K562 (cell line): ENCODE results near the gene ISG20L2. TPM values are rescaled to one million over a fixed set of nuclear protein-coding genes. Genes with fewer than 3 reads are reported as not detected.

Source experiments
- BRF1 ChIP-seq: IDR thresholded peaks from 3 replicates; pipeline ENCODE4 v1.6.1; 2011; ENCODE audit warnings: borderline replicate concordance, mild to moderate bottlenecking; ENCODE audit not compliant: insufficient read length; ENCODE audit errors: extremely low read depth
- CAMTA2 ChIP-seq: fragments of 250-450 bp; sonication (Bioruptor Pico); conservative IDR thresholded peaks from 2 replicates; pipeline ENCODE4 v1.5.1; 2022
- CBFB ChIP-seq: sonication (generic); formaldehyde crosslinking; IDR thresholded peaks from 2 replicates; pipeline ENCODE4 v1.4.0; 2020; ENCODE audit warnings: mild to moderate bottlenecking, missing genetic modification reagents
- CREBBP ChIP-seq: IDR thresholded peaks from one replicate; pipeline ENCODE4 v1.6.1; 2012; ENCODE audit warnings: low read depth, mild to moderate bottlenecking, control low read depth, inconsistent platforms, low read length
- ETS1 ChIP-seq: conservative IDR thresholded peaks from 2 replicates; pipeline ENCODE4 v1.6.1; 2011; ENCODE audit warnings: low read depth, mild to moderate bottlenecking, low read length; ENCODE audit not compliant: control insufficient read depth
- GTF2A2 ChIP-seq: IDR thresholded peaks from 2 replicates; pipeline ENCODE4 v1.6.1; 2016; ENCODE audit warnings: mild to moderate bottlenecking, missing genetic modification characterization, missing compliant biosample characterization
- GTF2F1 ChIP-seq: IDR thresholded peaks from 2 replicates; pipeline ENCODE4 v1.6.1; 2011; ENCODE audit warnings: low read depth, low read length, improper control_type of control experiment
- HCFC1 ChIP-seq: IDR thresholded peaks from 2 replicates; pipeline ENCODE4 v1.6.1; 2012; ENCODE audit warnings: low read depth, low read length, improper control_type of control experiment
- KDM1A ChIP-seq, 2 experiments: fragments of 450-650 bp; IDR thresholded peaks; 2 replicates each; pipeline ENCODE4 v1.6.1; 2016; ENCODE audit warnings: mild to moderate bottlenecking in 2 of 2
- LCOR ChIP-seq: sonication (generic); formaldehyde crosslinking; IDR thresholded peaks from 2 replicates; pipeline ENCODE4 v1.8.0; 2022; ENCODE audit warnings: mild to moderate bottlenecking, missing genetic modification reagents
- NFIC ChIP-seq: fragments of 450-650 bp; IDR thresholded peaks from 2 replicates; pipeline ENCODE4 v1.6.1; 2017; ENCODE audit warnings: mild to moderate bottlenecking, inconsistent platforms
- NONO ChIP-seq, 2 experiments: fragments of 200-400 bp in 1 of 2; fragments of 450-650 bp in 1 of 2; formaldehyde crosslinking in 1 of 2; IDR thresholded peaks; 2 replicates each; pipeline ENCODE4 v1.6.1; 2017; ENCODE audit warnings: low read depth in 2 of 2, mild to moderate bottlenecking in 2 of 2, moderate library complexity in 2 of 2, low read length in 1 of 2
- RBM15 ChIP-seq: fragments of 200-400 bp; formaldehyde crosslinking; IDR thresholded peaks from 2 replicates; pipeline ENCODE4 v1.6.1; 2018; ENCODE audit warnings: mild to moderate bottlenecking, low read length, moderate library complexity; ENCODE audit not compliant: insufficient read depth
- RBM34 ChIP-seq: fragments of 200-400 bp; formaldehyde crosslinking; IDR thresholded peaks from 2 replicates; pipeline ENCODE4 v1.6.1; 2018; ENCODE audit warnings: low read length, borderline replicate concordance; ENCODE audit not compliant: insufficient read depth
- STAT5B ChIP-seq: fragments of 250-450 bp; sonication (Bioruptor Pico); IDR thresholded peaks from 2 replicates; pipeline ENCODE4 v1.8.0; 2021; ENCODE audit warnings: mild to moderate bottlenecking, inconsistent platforms
- TBP ChIP-seq: optimal IDR thresholded peaks from 2 replicates; pipeline ENCODE3; 2011; ENCODE audit warnings: low read depth, low read length, improper control_type of control experiment
- WHSC1 ChIP-seq: IDR thresholded peaks from one replicate; pipeline ENCODE4 v1.6.1; 2012; ENCODE audit warnings: low read length, control low read depth, inconsistent platforms
- ZNF282 ChIP-seq: sonication (generic); formaldehyde crosslinking; IDR thresholded peaks from 2 replicates; pipeline ENCODE4 v1.8.1; 2023; ENCODE audit warnings: missing genetic modification reagents
- ZNF609 ChIP-seq: sonication (generic); formaldehyde crosslinking; IDR thresholded peaks from 2 replicates; pipeline ENCODE4 v1.8.1; 2023; ENCODE audit warnings: missing genetic modification reagents, mild to moderate bottlenecking, borderline replicate concordance
- ZNF699 ChIP-seq: fragments of 250-450 bp; sonication (Bioruptor Pico); IDR thresholded peaks from 2 replicates; pipeline ENCODE4 v1.8.0; 2021; ENCODE audit warnings: mild to moderate bottlenecking, moderate library complexity; ENCODE audit not compliant: insufficient replicate concordance
- polyA plus RNA-seq, 8 experiments: library from polyadenylated mRNA; depleted of rRNA in 4 of 8; stranded (reverse) in 5 of 8; unstranded in 3 of 8; fragments of >200 nt; fragmentation: Nextera tagmentation in 2 of 8; fragmentation: Illumina TruSeq in 1 of 8; extraction: Ambion mirVana in 2 of 8; extraction: Trizol in 1 of 8; gene quantifications; 2 replicates each; pipeline versions ENCODE4 v1.2.1 to v1.2.3, GENCODE V29; 2011 to 2014; ENCODE audit warnings: inconsistent platforms in 1 of 8, missing spikeins in 1 of 8
- total RNA-seq, 7 experiments: library from RNA; depleted of rRNA in 6 of 7; stranded (reverse); fragments of >200 nt in 6 of 7; fragmentation: Illumina TruSeq in 2 of 7; extraction: Trizol in 2 of 7; gene quantifications; 2 replicates each; pipeline versions ENCODE4 v1.2.1 to v1.2.3, GENCODE V29; 2011 to 2021; ENCODE audit warnings: low replicate concordance in 1 of 7
- TF ChIP-seq, protein P1 (sequence below): sonication (generic); formaldehyde crosslinking; IDR thresholded peaks from 2 replicates; pipeline ENCODE4 v1.8.0; 2023; ENCODE audit warnings: mild to moderate bottlenecking, missing genetic modification reagents

ISG20L2 gene
- total and polyA plus RNA-seq, 9 of the 15 experiments (the other 6 are each of a cell fraction or from before 2014, with no cell fraction given), result 21.3 to 130 (median 50.3) TPM

DNA sequence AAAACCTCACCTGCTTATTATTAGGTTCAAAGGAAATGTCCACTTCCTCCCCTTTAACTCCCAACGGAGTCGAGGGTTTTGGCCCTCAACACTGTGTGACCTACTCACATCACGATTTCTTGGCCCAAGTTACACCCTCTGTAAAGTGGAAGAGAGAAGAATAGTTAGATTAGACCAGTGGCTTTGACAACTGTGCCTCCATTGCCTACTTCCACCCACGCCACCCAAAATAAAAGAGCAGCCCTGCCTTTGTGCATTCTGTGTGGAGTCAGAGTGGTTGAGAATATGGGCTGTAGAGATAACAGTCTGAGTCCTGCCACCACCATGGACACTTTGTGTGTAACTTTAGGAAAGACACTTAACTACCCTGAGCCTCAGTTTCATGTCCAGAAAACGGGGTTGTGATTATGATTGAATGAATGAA, 27.0 kb upstream of the ISG20L2 start (continued):
- no peak for TF ChIP-seq ZNF699
- no peak for TF ChIP-seq RBM15
- TF ChIP-seq ZNF282 (CRISPR knock-in tag), result no peak
- no peak for TF ChIP-seq HCFC1
- no peak for TF ChIP-seq BRF1
- TF ChIP-seq WHSC1, result no peak
- TF ChIP-seq ETS1, result no peak
- TF ChIP-seq STAT5B (CRISPR knock-in tag), result no peak
- TF ChIP-seq CBFB, result no peak
- TF ChIP-seq GTF2F1, result no peak
- no peak for TF ChIP-seq KDM1A (IDR thresholded peaks at IDR 0.05)
- no peak for TF ChIP-seq TBP
- no peak for TF ChIP-seq LCOR (CRISPR knock-in tag)
- 0 out of 2 replicates have a peak, but pooled peaks have one; percentile 69 for TF ChIP-seq CAMTA2
- no peak for TF ChIP-seq NONO (IDR thresholded peaks at IDR 0.05; ENCODE audit: low read depth in 2 of 2, low read length in 1 of 2)
- TF ChIP-seq NFIC, result 0 out of 2 replicates have a peak, but pooled peaks have one; percentile 18
- TF ChIP-seq, protein P1, sequence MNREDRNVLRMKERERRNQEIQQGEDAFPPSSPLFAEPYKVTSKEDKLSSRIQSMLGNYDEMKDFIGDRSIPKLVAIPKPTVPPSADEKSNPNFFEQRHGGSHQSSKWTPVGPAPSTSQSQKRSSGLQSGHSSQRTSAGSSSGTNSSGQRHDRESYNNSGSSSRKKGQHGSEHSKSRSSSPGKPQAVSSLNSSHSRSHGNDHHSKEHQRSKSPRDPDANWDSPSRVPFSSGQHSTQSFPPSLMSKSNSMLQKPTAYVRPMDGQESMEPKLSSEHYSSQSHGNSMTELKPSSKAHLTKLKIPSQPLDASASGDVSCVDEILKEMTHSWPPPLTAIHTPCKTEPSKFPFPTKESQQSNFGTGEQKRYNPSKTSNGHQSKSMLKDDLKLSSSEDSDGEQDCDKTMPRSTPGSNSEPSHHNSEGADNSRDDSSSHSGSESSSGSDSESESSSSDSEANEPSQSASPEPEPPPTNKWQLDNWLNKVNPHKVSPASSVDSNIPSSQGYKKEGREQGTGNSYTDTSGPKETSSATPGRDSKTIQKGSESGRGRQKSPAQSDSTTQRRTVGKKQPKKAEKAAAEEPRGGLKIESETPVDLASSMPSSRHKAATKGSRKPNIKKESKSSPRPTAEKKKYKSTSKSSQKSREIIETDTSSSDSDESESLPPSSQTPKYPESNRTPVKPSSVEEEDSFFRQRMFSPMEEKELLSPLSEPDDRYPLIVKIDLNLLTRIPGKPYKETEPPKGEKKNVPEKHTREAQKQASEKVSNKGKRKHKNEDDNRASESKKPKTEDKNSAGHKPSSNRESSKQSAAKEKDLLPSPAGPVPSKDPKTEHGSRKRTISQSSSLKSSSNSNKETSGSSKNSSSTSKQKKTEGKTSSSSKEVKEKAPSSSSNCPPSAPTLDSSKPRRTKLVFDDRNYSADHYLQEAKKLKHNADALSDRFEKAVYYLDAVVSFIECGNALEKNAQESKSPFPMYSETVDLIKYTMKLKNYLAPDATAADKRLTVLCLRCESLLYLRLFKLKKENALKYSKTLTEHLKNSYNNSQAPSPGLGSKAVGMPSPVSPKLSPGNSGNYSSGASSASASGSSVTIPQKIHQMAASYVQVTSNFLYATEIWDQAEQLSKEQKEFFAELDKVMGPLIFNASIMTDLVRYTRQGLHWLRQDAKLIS, result no peak
- TF ChIP-seq RBM34, result no peak
- no peak for TF ChIP-seq CREBBP
- peak; percentile 71; the same call in 1 of the 2 replicates for TF ChIP-seq GTF2A2
- no peak for TF ChIP-seq ZNF609 (CRISPR knock-in tag)
